ENCODE measurements around the gene MFSD12.

- TF ChIP-seq, protein P1, sequence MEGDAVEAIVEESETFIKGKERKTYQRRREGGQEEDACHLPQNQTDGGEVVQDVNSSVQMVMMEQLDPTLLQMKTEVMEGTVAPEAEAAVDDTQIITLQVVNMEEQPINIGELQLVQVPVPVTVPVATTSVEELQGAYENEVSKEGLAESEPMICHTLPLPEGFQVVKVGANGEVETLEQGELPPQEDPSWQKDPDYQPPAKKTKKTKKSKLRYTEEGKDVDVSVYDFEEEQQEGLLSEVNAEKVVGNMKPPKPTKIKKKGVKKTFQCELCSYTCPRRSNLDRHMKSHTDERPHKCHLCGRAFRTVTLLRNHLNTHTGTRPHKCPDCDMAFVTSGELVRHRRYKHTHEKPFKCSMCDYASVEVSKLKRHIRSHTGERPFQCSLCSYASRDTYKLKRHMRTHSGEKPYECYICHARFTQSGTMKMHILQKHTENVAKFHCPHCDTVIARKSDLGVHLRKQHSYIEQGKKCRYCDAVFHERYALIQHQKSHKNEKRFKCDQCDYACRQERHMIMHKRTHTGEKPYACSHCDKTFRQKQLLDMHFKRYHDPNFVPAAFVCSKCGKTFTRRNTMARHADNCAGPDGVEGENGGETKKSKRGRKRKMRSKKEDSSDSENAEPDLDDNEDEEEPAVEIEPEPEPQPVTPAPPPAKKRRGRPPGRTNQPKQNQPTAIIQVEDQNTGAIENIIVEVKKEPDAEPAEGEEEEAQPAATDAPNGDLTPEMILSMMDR (conservative IDR thresholded peaks at IDR 0.05; ENCODE audit: low read depth, low read length), result no peak
- TF ChIP-seq EZH2phosphoT487 (IDR thresholded peaks at IDR 0.05; ENCODE audit: borderline replicate concordance, low read length), result no peak
- no peak for TF ChIP-seq EZH2 (IDR thresholded peaks at IDR 0.05; ENCODE audit: low read length, unreplicated experiment)
These were observed 35.8 kb upstream of the MFSD12 start for GRCh38 chr19:3593156-3593555.

Measured in PC-3 (cell line).